A673 (cell line): ENCODE measurements around the gene PIK3C2B. TPM values are rescaled to one million over a fixed set of nuclear protein-coding genes. Genes with fewer than 3 reads are reported as not detected.

Experiments
- total RNA-seq: library from RNA; stranded (reverse); gene quantifications from 2 replicates; pipeline ENCODE4 v1.2.3, GENCODE V29; 2021

Gene PIK3C2B
- total RNA-seq, 1 experiment from 2014 or later: 18.0 TPM

Other genes starting within 250 kb of the PIK3C2B start
- gene PLEKHA6, start 134.9 kb downstream of the PIK3C2B start, total RNA-seq: 0.58 and 0.70 TPM in 2 replicates
- 46.9 and 52.5 TPM in 2 replicates for gene PPP1R15B, start 83.0 kb downstream of the PIK3C2B start, total RNA-seq
- gene MDM4, start 21.6 kb upstream of the PIK3C2B start, total RNA-seq: 71.3 and 86.1 TPM in 2 replicates
- gene LRRN2, start 190.9 kb upstream of the PIK3C2B start, total RNA-seq: not detected in 2 replicates